ENCODE data around the gene BLM. TPM values are rescaled to one million over a fixed set of nuclear protein-coding genes. Genes with fewer than 3 reads are reported as not detected.

The BLM gene
- total RNA-seq, 1 experiment from 2014 or later = 41.3 TPM

GRCh38 chr15:90691982-90692773 is 25.0 kb upstream of the BLM start:
- Mint-ChIP-seq H3K9me3 (peaks cover 3 to 5% of the 10 kb centered on the region in 2 experiments), H3K4me3 (no peak overlapping the region), H3K4me1 (no peaks in the 10 kb centered on the region), H3K27me3 (ENCODE audit: low read depth) (no peaks in the 10 kb centered on the region), H3K27ac (peak overlapping the region in 1 of 3 experiments; percentile 22; a peak in 2 of 7 replicates), H3K36me3 (ENCODE audit: insufficient read depth in 1 of 3, low read depth in 3 of 3) (peaks cover 2 to 4% (median 2%) of the 10 kb centered on the region in 3 experiments; a peak in 2 of 7 replicates)
- Histone ChIP-seq H3K79me2 (ENCODE audit: insufficient read depth, low read length) (no peaks in the 10 kb centered on the region), H2BK12ac (ENCODE audit: insufficient read length, low read depth, low read length) (no peak overlapping the region), H3T11ph (ENCODE audit: low read length) (no peak overlapping the region), H3K4me1 (ENCODE audit: insufficient read depth, low read length) (no peaks in the 10 kb centered on the region), H3K23ac (ENCODE audit: insufficient read length, low read depth, low read length) (no peak overlapping the region), H3K79me1 (ENCODE audit: insufficient read depth, low read depth, low read length, poor library complexity, severe bottlenecking) (no peaks in the 10 kb centered on the region), H4K91ac (ENCODE audit: insufficient read length, low read depth, low read length) (no peak overlapping the region), H3K23me2 (ENCODE audit: insufficient read length, low read depth, low read length, poor library complexity, severe bottlenecking) (no peaks in the 10 kb centered on the region), H4K8ac (replicated peaks; ENCODE audit: insufficient read length, low read depth, low read length) (no peak overlapping the region), H3K27me3 (ENCODE audit: insufficient read depth, low read length) (no peaks in the 10 kb centered on the region), H4K5ac (ENCODE audit: insufficient read length, low read depth, low read length) (no peak overlapping the region), H3K9ac (ENCODE audit: extremely low read depth, insufficient read length, low read length) (no peak overlapping the region), H3K56ac (ENCODE audit: insufficient read length, low read depth, low read length) (no peak overlapping the region), H3K18ac (ENCODE audit: insufficient read length, low read depth, low read length) (no peak overlapping the region), H2BK120ac (ENCODE audit: low read depth, low read length, poor library complexity, severe bottlenecking) (no peak overlapping the region), H2BK5ac (ENCODE audit: insufficient read length, low read length) (no peak overlapping the region), H3K9me3 (ENCODE audit: control insufficient read depth, low read depth, low read length) (no peaks in the 10 kb centered on the region), H3K4me2 (ENCODE audit: insufficient read depth, insufficient read length, low read length) (no peak overlapping the region), H3K27ac (ENCODE audit: insufficient read length, low read depth, low read length) (no peak overlapping the region), H2AK5ac (ENCODE audit: insufficient read length, low read length) (no peak overlapping the region), H2BK15ac (ENCODE audit: low read depth, low read length) (no peak overlapping the region), H2BK20ac (ENCODE audit: low read depth, low read length, poor library complexity, severe bottlenecking) (no peak overlapping the region), H2AFZ (ENCODE audit: low read length) (no peak overlapping the region), H3K4ac (ENCODE audit: low read depth, low read length) (no peak overlapping the region), H4K20me1 (ENCODE audit: control insufficient read depth, insufficient read depth, insufficient read length) (no peaks in the 10 kb centered on the region), H3K14ac (ENCODE audit: insufficient read depth, low read length) (no peak overlapping the region)
- DNase-seq = no peak
- TF ChIP-seq CTCF (conservative IDR thresholded peaks at IDR 0.05) = no peak
- no CpG with 5 or more reads among the region's 4 CpGs for WGBS (ENCODE audit: extremely low coverage, insufficient read length, low lambda C conversion rate)

All from H9 (cell line).